GM18526 (cell line): ENCODE measurements around the gene CDH22.

ENCODE experiments used
- POLR2A ChIP-seq: IDR thresholded peaks from 3 replicates; pipeline ENCODE4 v1.6.1; 2011; ENCODE audit not compliant: insufficient read length; ENCODE audit errors: extremely low read depth

The CDH22 gene

GRCh38 chr20:46332373-46333160 lies 24.3 kb upstream of the CDH22 start:
- TF ChIP-seq POLR2A: no peak

GRCh38 chr20:46331611-46332361 lies 23.5 kb upstream of the CDH22 start:
- TF ChIP-seq POLR2A: no peak

GRCh38 chr20:46330831-46331371 lies 22.6 kb upstream of the CDH22 start:
- TF ChIP-seq POLR2A: no peak

- no peak for TF ChIP-seq POLR2A
Measured at GRCh38 chr20:46330072-46330763, 21.9 kb upstream of the CDH22 start.

- TF ChIP-seq POLR2A: no peak
Measured at GRCh38 chr20:46328200-46328882, 20.0 kb upstream of the CDH22 start.

GRCh38 chr20:46327557-46327956 lies 19.3 kb upstream of the CDH22 start:
- no peak for TF ChIP-seq POLR2A

GRCh38 chr20:46325789-46326188 lies 17.5 kb upstream of the CDH22 start:
- no peak for TF ChIP-seq POLR2A

- no peak for TF ChIP-seq POLR2A
Measured at GRCh38 chr20:46324960-46325703, 16.8 kb upstream of the CDH22 start.

GRCh38 chr20:46324379-46324778 lies 16.1 kb upstream of the CDH22 start:
- TF ChIP-seq POLR2A: no peak

GRCh38 chr20:46323557-46323956 lies 15.3 kb upstream of the CDH22 start:
- TF ChIP-seq POLR2A: no peak

- no peak for TF ChIP-seq POLR2A
Measured at GRCh38 chr20:46322641-46323040, 14.3 kb upstream of the CDH22 start.

- no peak for TF ChIP-seq POLR2A
Measured at GRCh38 chr20:46317685-46318177, 9.4 kb upstream of the CDH22 start.

GRCh38 chr20:46316984-46317684 lies 8.8 kb upstream of the CDH22 start:
- no peak for TF ChIP-seq POLR2A

GRCh38 chr20:46315311-46315710 lies 7.0 kb upstream of the CDH22 start:
- no peak for TF ChIP-seq POLR2A
